Sigmoid colon (tissue), 4 donors: ENCODE measurements around the gene SLC27A1.

Experiments
- CTCF ChIP-seq, 4 experiments: fragments of 450-650 bp in 3 of 4; fragments of 200-600 bp in 1 of 4; IDR thresholded peaks; one replicate each; pipeline ENCODE4 v1.5.1; 2016 to 2019; ENCODE audit warnings: antibody characterized with exemption in 4 of 4, mild to moderate bottlenecking in 3 of 4, moderate library complexity in 2 of 4
- EP300 ChIP-seq, 4 donors: sonication (generic); formaldehyde crosslinking; IDR thresholded peaks; one replicate each; pipeline ENCODE4 v1.6.1; 2017; ENCODE audit warnings: antibody characterized with exemption in 4 of 4

DNA sequence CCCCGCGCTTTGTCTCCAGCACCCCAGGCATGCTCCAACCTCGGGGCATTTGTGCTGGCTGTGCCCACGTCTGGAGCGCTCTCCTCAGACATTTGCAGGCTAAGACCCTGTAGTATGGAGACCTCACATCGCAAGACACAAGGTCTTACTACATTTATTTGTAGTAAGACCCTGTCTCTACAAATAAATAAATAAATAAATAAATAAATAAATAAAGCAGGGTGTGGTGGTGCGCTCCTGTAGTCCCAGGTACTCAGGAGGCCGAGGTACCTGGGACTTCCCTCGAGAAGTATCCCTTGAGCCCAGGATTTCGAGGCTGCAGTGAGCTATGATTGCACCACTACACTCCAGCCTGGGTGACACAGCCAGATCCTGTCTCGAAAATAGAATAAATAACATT, 14.2 kb upstream of the SLC27A1 start:
- TF ChIP-seq CTCF (IDR thresholded peaks at IDR 0.05) (no peak), EP300 (IDR thresholded peaks at IDR 0.05) (no peak)
